Stimulated activated CD4-positive, alpha-beta T cell treated with anti-CD3 and anti-CD28 coated beads, Interleukin-4, amount 100 ng/mL, for 1 hour (primary cell): ENCODE data around the gene MALSU1.
"Not testable (repeated sequence)": the region's sequence is repeated elsewhere in the genome, so short reads cannot be mapped to it uniquely, and the experiment has no call there.

Experiments used
- DNase-seq: peaks from one replicate; pipeline ENCODE4 v3.0.0-alpha.2; 2020

MALSU1 gene

GRCh38 chr7:23287612-23288011 is 11.5 kb upstream of the MALSU1 start:
- DNase-seq = no peak

- no peak for DNase-seq
Observed at GRCh38 chr7:23290993-23291392, 8.1 kb upstream of the MALSU1 start.

GRCh38 chr7:23291957-23292560 is 7.1 kb upstream of the MALSU1 start:
- no peak for DNase-seq

GRCh38 chr7:23292623-23293022 is 6.5 kb upstream of the MALSU1 start:
- DNase-seq = no peak

- DNase-seq = no peak
Observed at GRCh38 chr7:23293500-23294073, 5.6 kb upstream of the MALSU1 start.

- DNase-seq = no peak
Observed at GRCh38 chr7:23294549-23295400, 4.4 kb upstream of the MALSU1 start.

- no peak for DNase-seq
Observed at GRCh38 chr7:23295401-23295697, 3.8 kb upstream of the MALSU1 start.

- DNase-seq = no peak
Observed at GRCh38 chr7:23298141-23298881, 828 bp upstream of the MALSU1 start.

GRCh38 chr7:23299770-23300300 is 696 bp downstream of the MALSU1 start:
- no peak for DNase-seq

- DNase-seq = no peak
Observed at GRCh38 chr7:23306936-23307521, 7.9 kb downstream of the MALSU1 start.

- no peak for DNase-seq
Observed at GRCh38 chr7:23308754-23309153, 9.6 kb downstream of the MALSU1 start.

GRCh38 chr7:23312141-23312540 is 13.0 kb downstream of the MALSU1 start:
- DNase-seq = not testable (repeated sequence)

- DNase-seq = no peak
Observed at GRCh38 chr7:23315366-23315765, 16.2 kb downstream of the MALSU1 start.

GRCh38 chr7:23331132-23331531 is 32.0 kb downstream of the MALSU1 start:
- DNase-seq = no peak

- no peak for DNase-seq
Observed at GRCh38 chr7:23332193-23332592, 33.1 kb downstream of the MALSU1 start.

GRCh38 chr7:23332910-23333612 is 33.9 kb downstream of the MALSU1 start:
- no peak for DNase-seq

- no peak for DNase-seq
Observed at GRCh38 chr7:23333671-23334246, 34.6 kb downstream of the MALSU1 start.

GRCh38 chr7:23334482-23335056 is 35.4 kb downstream of the MALSU1 start:
- DNase-seq = no peak

GRCh38 chr7:23335136-23335535 is 36.0 kb downstream of the MALSU1 start:
- DNase-seq = no peak

GRCh38 chr7:23335621-23336020 is 36.5 kb downstream of the MALSU1 start:
- DNase-seq = no peak

- DNase-seq = no peak
Observed at GRCh38 chr7:23336086-23336485, 36.9 kb downstream of the MALSU1 start.
